OCI-LY1 (cell line): ENCODE results near the gene CCND1.

Experiments
- H2AFZ ChIP-seq: fragments of 200-600 bp; sonication (generic), shearing (Covaris generic); 2 replicates; pipeline ENCODE4 v1.6.0; 2014; ENCODE audit warnings: antibody characterized with exemption, mild to moderate bottlenecking, low read length
- H3F3A ChIP-seq: fragments of 200-600 bp; sonication (generic), shearing (Covaris generic); 2 replicates; pipeline ENCODE4 v1.6.0; 2014; ENCODE audit warnings: mild to moderate bottlenecking, antibody characterized with exemption, low read length, moderate library complexity; ENCODE audit not compliant: insufficient read depth
- H3K27ac ChIP-seq: fragments of 200-600 bp; sonication (generic); 2 replicates; pipeline ENCODE4 v1.5.1; 2014; ENCODE audit warnings: low read length, mixed run types, mild to moderate bottlenecking, low read depth; ENCODE audit not compliant: poor library complexity, severe bottlenecking
- H3K27me3 ChIP-seq: fragments of 200-600 bp; sonication (generic); 2 replicates; pipeline ENCODE4 v1.6.0; 2014; ENCODE audit warnings: antibody characterized with exemption, mild to moderate bottlenecking, low read length, moderate library complexity; ENCODE audit not compliant: insufficient read depth
- H3K36me3 ChIP-seq: fragments of 200-600 bp; sonication (generic); 2 replicates; pipeline ENCODE4 v1.6.1; 2014; ENCODE audit warnings: mild to moderate bottlenecking, antibody characterized with exemption, low read length, moderate library complexity, mixed read lengths; ENCODE audit not compliant: insufficient read depth
- H3K4me1 ChIP-seq: fragments of 200-600 bp; sonication (generic); 2 replicates; pipeline ENCODE4 v1.5.1; 2014; ENCODE audit warnings: mild to moderate bottlenecking, low read length, moderate library complexity; ENCODE audit not compliant: insufficient read depth, severe bottlenecking
- H3K4me2 ChIP-seq: fragments of 200-600 bp; sonication (generic), shearing (Covaris generic); 2 replicates; pipeline ENCODE4 v1.6.1; 2014; ENCODE audit warnings: low read length
- H3K4me3 ChIP-seq: fragments of 200-600 bp; sonication (generic); 2 replicates; pipeline ENCODE4 v1.5.1; 2014; ENCODE audit warnings: low read length, low read depth, mild to moderate bottlenecking, mixed read lengths; ENCODE audit not compliant: poor library complexity, severe bottlenecking
- H3K79me2 ChIP-seq: fragments of 200-600 bp; shearing (Covaris generic); 2 replicates; pipeline ENCODE4 v1.6.1; 2016; ENCODE audit warnings: mixed run types, low read length, mixed read lengths; ENCODE audit not compliant: insufficient read depth
- H3K9ac ChIP-seq: fragments of 200-600 bp; sonication (generic), shearing (Covaris generic); 2 replicates; pipeline ENCODE4 v1.6.1; 2014; ENCODE audit warnings: mild to moderate bottlenecking, low read length, mixed read lengths
- H3K9me2 ChIP-seq: fragments of 200-600 bp; sonication (generic), shearing (Covaris generic); 2 replicates; pipeline ENCODE4 v1.6.1; 2014; ENCODE audit warnings: low read depth, mild to moderate bottlenecking, low read length, mixed read lengths
- H3K9me3 ChIP-seq: fragments of 200-600 bp; shearing (Covaris generic); 2 replicates; pipeline ENCODE4 v1.6.1; 2014; ENCODE audit warnings: low read length, mixed read lengths
- H4K20me1 ChIP-seq: fragments of 200-600 bp; sonication (generic), shearing (Covaris generic); 2 replicates; pipeline ENCODE4 v1.6.0; 2016; ENCODE audit warnings: mild to moderate bottlenecking, low read length; ENCODE audit not compliant: insufficient read depth
- EZH2 ChIP-seq: fragments of 200-600 bp; sonication (generic), shearing (Covaris generic); IDR thresholded peaks from 2 replicates; pipeline ENCODE4 v1.8.0; 2017; ENCODE audit warnings: borderline replicate concordance, mixed run types, mild to moderate bottlenecking, antibody characterized with exemption, low read length, moderate library complexity, mixed read lengths
- TF ChIP-seq, protein P1 (sequence below): fragments of 200-600 bp; sonication (generic), shearing (Covaris generic); IDR thresholded peaks from 2 replicates; pipeline ENCODE4 v1.5.1; 2017; ENCODE audit warnings: mild to moderate bottlenecking, antibody characterized with exemption, low read length, moderate library complexity, mixed read lengths

Gene CCND1

GRCh38 chr11:69703453-69703767 lies 62.5 kb downstream of the CCND1 start:
- Histone ChIP-seq H2AFZ (no peak overlapping the region), H3K9ac (no peak overlapping the region), H3K4me3 (no peak overlapping the region), H3K36me3 (no peaks in the 10 kb centered on the region), H3K27me3 (peaks cover 5% of the 10 kb centered on the region; the same call in 1 of the 2 replicates), H3K9me3 (no peaks in the 10 kb centered on the region), H3F3A (no peaks in the 10 kb centered on the region), H3K79me2 (no peaks in the 10 kb centered on the region), H3K9me2 (no peaks in the 10 kb centered on the region), H4K20me1 (no peaks in the 10 kb centered on the region), H3K4me1 (no peaks in the 10 kb centered on the region), H3K27ac (no peak overlapping the region), H3K4me2 (no peak overlapping the region)
- TF ChIP-seq EZH2, result no peak
- TF ChIP-seq, protein P1, sequence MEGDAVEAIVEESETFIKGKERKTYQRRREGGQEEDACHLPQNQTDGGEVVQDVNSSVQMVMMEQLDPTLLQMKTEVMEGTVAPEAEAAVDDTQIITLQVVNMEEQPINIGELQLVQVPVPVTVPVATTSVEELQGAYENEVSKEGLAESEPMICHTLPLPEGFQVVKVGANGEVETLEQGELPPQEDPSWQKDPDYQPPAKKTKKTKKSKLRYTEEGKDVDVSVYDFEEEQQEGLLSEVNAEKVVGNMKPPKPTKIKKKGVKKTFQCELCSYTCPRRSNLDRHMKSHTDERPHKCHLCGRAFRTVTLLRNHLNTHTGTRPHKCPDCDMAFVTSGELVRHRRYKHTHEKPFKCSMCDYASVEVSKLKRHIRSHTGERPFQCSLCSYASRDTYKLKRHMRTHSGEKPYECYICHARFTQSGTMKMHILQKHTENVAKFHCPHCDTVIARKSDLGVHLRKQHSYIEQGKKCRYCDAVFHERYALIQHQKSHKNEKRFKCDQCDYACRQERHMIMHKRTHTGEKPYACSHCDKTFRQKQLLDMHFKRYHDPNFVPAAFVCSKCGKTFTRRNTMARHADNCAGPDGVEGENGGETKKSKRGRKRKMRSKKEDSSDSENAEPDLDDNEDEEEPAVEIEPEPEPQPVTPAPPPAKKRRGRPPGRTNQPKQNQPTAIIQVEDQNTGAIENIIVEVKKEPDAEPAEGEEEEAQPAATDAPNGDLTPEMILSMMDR, result no peak
